Colonic mucosa (tissue), 4 donors: ENCODE data around the gene TMEM129. TPM values are rescaled to one million over a fixed set of nuclear protein-coding genes. Genes with fewer than 3 reads are reported as not detected.

Experiments used
- DNase-seq: peaks from one replicate; pipeline ENCODE4 v3.0.0-alpha.2; 2020
- H3K27ac ChIP-seq: fragments of 200-600 bp; one replicate; pipeline ENCODE4 v1.8.0; 2021
- H3K27me3 ChIP-seq: fragments of 200-600 bp; one replicate; pipeline ENCODE4 v1.8.0; 2021
- H3K36me3 ChIP-seq: fragments of 200-600 bp; one replicate; pipeline ENCODE4 v1.8.0; 2021
- H3K4me1 ChIP-seq: fragments of 200-600 bp; one replicate; pipeline ENCODE4 v1.8.0; 2021; ENCODE audit warnings: mild to moderate bottlenecking
- H3K4me3 ChIP-seq: fragments of 200-600 bp; one replicate; pipeline ENCODE4 v1.8.0; 2021
- H3K9ac ChIP-seq, 2 donors: one replicate each; pipeline ENCODE4 v1.7.0; 2013; ENCODE audit warnings: control low read depth in 2 of 2, low read depth in 2 of 2, low read length in 2 of 2
- H3K9me3 ChIP-seq: fragments of 200-600 bp; one replicate; pipeline ENCODE4 v1.8.0; 2021
- CTCF ChIP-seq: fragments of 200-600 bp; IDR thresholded peaks from one replicate; pipeline ENCODE4 v1.8.0; 2022; ENCODE audit warnings: antibody characterized with exemption, mild to moderate bottlenecking
- intact Hi-C: fragments of 100-400 bp; cut with DNase I; formaldehyde crosslinking; loops from one replicate; pipeline ENCODE4 v1.14.1; 2022
- total RNA-seq, 2 donors: library from RNA; stranded (reverse); fragmentation: NEBNext Ultra II Directional in 1 of 2; extraction: Animal tissue kit (Norgen Biotek cat#: 25700) in 1 of 2; gene quantifications; one replicate each; pipeline ENCODE4 v1.2.1, GENCODE V29; 2021
- donor health status: healthy.
- donor health status: DM: no; HTN: no; CAD: no.
- donor health status: DM: no; HTN: no; CAD: no.

Gene TMEM129
- total RNA-seq, 2 donors from 2014 or later = 37.9 to 53.2 TPM

DNA sequence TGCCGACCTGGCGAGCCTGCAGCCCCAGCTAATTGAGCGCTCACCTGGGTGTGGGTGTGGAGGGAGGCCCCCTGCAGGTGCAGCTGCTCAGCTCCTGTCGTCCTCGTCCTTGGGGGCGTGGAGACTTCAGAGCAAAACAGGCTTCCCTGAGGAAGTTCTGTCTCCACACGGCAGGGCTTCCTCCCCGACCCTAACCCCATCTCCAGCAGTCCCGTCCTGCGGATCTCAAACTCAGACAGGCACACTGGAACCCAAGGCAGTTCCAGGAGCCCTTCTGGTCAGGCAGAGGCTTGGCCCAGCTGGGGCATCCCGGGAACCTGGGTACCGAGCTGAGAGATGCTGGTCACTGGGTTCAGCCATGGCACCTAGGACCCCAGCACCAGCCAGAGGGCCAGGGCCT lies 24.6 kb upstream of the TMEM129 start:
- H3K27me3 ChIP-seq = no peaks in the 10 kb centered on the region
- H3K4me1 ChIP-seq = no peaks in the 10 kb centered on the region
- intact Hi-C loops = loop anchor here (2.0 to 5.0 kb wide), 2 partner anchors 65 to 152 kb away; no protein-coding TSS in a partner anchor
- H3K36me3 ChIP-seq = no peaks in the 10 kb centered on the region
- DNase-seq = no peak
- no peak overlapping the region for H3K27ac ChIP-seq
- TF ChIP-seq CTCF = no peak
- H3K9ac ChIP-seq = no peak overlapping the region
- no peaks in the 10 kb centered on the region for H3K9me3 ChIP-seq
- H3K4me3 ChIP-seq = no peak overlapping the region

DNA sequence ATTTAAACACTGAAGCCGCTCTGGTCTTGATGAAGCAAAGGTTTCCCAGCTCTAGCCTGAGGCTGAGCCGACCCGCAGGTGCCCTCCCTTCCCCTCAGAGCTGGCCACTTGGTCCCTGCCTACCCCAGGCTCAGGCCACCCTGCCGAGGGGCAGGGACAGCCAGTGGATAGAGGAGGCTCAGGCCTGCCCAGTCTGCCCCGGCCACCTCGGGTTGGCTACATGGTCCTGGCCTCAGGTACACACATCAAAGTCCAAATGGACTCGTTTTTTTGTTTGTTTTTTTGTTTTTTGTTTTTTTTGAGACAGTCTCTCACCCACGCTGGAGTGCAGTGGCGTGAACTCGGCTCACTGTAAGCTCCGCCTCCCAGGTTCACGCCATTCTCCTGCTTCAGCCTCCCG lies 24.0 kb upstream of the TMEM129 start:
- Histone ChIP-seq H3K9me3 (no peaks in the 10 kb centered on the region), H3K4me3 (no peak overlapping the region), H3K27me3 (no peaks in the 10 kb centered on the region), H3K9ac (no peak overlapping the region), H3K36me3 (no peaks in the 10 kb centered on the region), H3K4me1 (no peaks in the 10 kb centered on the region), H3K27ac (no peak overlapping the region)
- no peak for DNase-seq
- TF ChIP-seq CTCF = no peak
- intact Hi-C loops = loop anchor here (5.0 kb wide), 1 partner anchor 152 kb away; no protein-coding TSS in a partner anchor

GRCh38 chr4:1744552-1744951 lies 23.4 kb upstream of the TMEM129 start:
- intact Hi-C loops = no loop called here
- no peak for TF ChIP-seq CTCF
- H3K36me3 ChIP-seq = no peaks in the 10 kb centered on the region

DNA sequence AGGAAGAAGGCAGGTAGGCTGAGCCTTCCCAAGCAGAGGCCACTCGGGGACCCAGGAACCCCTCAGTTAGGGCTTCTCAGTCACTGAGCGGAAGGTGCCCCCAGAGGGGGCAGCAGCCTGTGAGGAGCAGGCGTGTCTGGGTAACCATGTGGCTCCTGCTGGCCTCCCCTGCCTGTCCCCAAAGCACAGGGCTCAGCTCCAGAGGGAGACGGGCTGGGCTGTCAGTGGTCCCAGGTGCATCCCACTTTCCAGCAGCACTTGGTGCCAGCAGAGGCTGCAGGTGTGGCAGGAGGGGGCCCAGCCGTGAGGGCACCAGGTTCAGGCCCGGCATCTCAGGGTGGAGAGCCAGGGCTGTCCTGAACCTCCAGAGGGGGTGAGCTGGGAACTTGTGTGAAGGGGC lies 22.9 kb upstream of the TMEM129 start:
- Histone ChIP-seq H3K4me1 (no peaks in the 10 kb centered on the region), H3K9ac (no peak overlapping the region), H3K36me3 (no peaks in the 10 kb centered on the region), H3K27ac (no peak overlapping the region), H3K4me3 (no peak overlapping the region), H3K27me3 (no peaks in the 10 kb centered on the region), H3K9me3 (no peaks in the 10 kb centered on the region)
- intact Hi-C loops = no loop called here
- no peak for DNase-seq
- TF ChIP-seq CTCF = no peak

More at GRCh38 chr4:1744552-1744951, 23.4 kb upstream of the TMEM129 start:
- Histone ChIP-seq H3K9ac (no peak overlapping the region), H3K4me3 (no peak overlapping the region), H3K27me3 (no peaks in the 10 kb centered on the region), H3K27ac (no peak overlapping the region), H3K9me3 (no peaks in the 10 kb centered on the region), H3K4me1 (no peaks in the 10 kb centered on the region)
- no peak for DNase-seq

DNA sequence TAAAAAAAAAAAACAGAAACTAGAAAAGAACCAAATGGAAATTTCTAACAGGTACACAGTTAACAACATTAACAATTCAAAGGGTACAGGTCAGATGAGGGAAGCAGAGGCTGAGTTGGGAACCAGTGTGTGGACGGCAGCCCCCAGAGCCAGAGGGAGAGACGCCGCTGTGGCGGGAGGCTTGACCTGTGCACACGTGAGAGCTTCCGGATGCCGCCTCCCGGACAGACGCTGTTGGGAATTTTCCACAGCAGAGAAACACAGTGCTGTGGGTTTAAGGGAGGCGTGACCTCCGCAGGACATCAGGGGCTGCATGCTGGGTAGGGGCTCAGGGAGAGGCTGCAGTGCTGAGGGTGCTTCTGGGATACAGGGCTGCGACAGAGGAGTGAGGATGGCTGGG lies 22.4 kb upstream of the TMEM129 start:
- no peak overlapping the region for H3K9ac ChIP-seq
- H3K27me3 ChIP-seq = no peaks in the 10 kb centered on the region
- no peaks in the 10 kb centered on the region for H3K4me1 ChIP-seq
- no peak overlapping the region for H3K4me3 ChIP-seq
- no peaks in the 10 kb centered on the region for H3K9me3 ChIP-seq
- DNase-seq = no peak
- intact Hi-C loops = no loop called here
- no peaks in the 10 kb centered on the region for H3K36me3 ChIP-seq
- no peak overlapping the region for H3K27ac ChIP-seq
- no peak for TF ChIP-seq CTCF

GRCh38 chr4:1741208-1741607 lies 20.1 kb upstream of the TMEM129 start:
- no peaks in the 10 kb centered on the region for H3K4me1 ChIP-seq
- H3K9me3 ChIP-seq = peaks cover 4% of the 10 kb centered on the region
- H3K36me3 ChIP-seq = no peaks in the 10 kb centered on the region
- H3K4me3 ChIP-seq = no peak overlapping the region
- no peak for DNase-seq
- no peak for TF ChIP-seq CTCF
- H3K27me3 ChIP-seq = no peaks in the 10 kb centered on the region
- H3K9ac ChIP-seq = no peak overlapping the region
- no peak overlapping the region for H3K27ac ChIP-seq
- intact Hi-C loops = no loop called here
